Ishikawa (cell line): Measurements from ENCODE around the gene DHPS.

Source experiments
- CEBPB ChIP-seq: IDR thresholded peaks from 2 replicates; pipeline ENCODE4 v1.6.1; 2012
- CREB1 ChIP-seq: IDR thresholded peaks from 2 replicates; pipeline ENCODE4 v1.6.1; 2012; ENCODE audit warnings: low read depth
- EGR1 ChIP-seq: IDR thresholded peaks from 2 replicates; pipeline ENCODE4 v1.6.1; 2012
- EP300 ChIP-seq: IDR thresholded peaks from 2 replicates; pipeline ENCODE4 v1.6.1; 2012; ENCODE audit warnings: borderline replicate concordance
- FOXM1 ChIP-seq: IDR thresholded peaks from 2 replicates; pipeline ENCODE4 v1.6.1; 2012; ENCODE audit warnings: low read depth, borderline replicate concordance
- MAX ChIP-seq: IDR thresholded peaks from 2 replicates; pipeline ENCODE4 v1.6.1; 2012
- TAF1 ChIP-seq: IDR thresholded peaks from 2 replicates; pipeline ENCODE4 v1.6.1; 2012; ENCODE audit warnings: low read depth, mild to moderate bottlenecking
- TEAD4 ChIP-seq: IDR thresholded peaks from 2 replicates; pipeline ENCODE4 v1.6.1; 2012
- YY1 ChIP-seq: IDR thresholded peaks from 2 replicates; pipeline ENCODE4 v1.6.1; 2012; ENCODE audit warnings: low read depth
- TF ChIP-seq, protein P1 (sequence below): IDR thresholded peaks from 2 replicates; pipeline ENCODE4 v1.6.1; 2012; ENCODE audit warnings: low read depth, mild to moderate bottlenecking

- TF ChIP-seq FOXM1 (no peak), TEAD4 (no peak), YY1 (no peak), CREB1 (no peak), EGR1 (no peak), MAX (no peak), EP300 (no peak), CEBPB (no peak), TAF1 (no peak)
- TF ChIP-seq, protein P1, sequence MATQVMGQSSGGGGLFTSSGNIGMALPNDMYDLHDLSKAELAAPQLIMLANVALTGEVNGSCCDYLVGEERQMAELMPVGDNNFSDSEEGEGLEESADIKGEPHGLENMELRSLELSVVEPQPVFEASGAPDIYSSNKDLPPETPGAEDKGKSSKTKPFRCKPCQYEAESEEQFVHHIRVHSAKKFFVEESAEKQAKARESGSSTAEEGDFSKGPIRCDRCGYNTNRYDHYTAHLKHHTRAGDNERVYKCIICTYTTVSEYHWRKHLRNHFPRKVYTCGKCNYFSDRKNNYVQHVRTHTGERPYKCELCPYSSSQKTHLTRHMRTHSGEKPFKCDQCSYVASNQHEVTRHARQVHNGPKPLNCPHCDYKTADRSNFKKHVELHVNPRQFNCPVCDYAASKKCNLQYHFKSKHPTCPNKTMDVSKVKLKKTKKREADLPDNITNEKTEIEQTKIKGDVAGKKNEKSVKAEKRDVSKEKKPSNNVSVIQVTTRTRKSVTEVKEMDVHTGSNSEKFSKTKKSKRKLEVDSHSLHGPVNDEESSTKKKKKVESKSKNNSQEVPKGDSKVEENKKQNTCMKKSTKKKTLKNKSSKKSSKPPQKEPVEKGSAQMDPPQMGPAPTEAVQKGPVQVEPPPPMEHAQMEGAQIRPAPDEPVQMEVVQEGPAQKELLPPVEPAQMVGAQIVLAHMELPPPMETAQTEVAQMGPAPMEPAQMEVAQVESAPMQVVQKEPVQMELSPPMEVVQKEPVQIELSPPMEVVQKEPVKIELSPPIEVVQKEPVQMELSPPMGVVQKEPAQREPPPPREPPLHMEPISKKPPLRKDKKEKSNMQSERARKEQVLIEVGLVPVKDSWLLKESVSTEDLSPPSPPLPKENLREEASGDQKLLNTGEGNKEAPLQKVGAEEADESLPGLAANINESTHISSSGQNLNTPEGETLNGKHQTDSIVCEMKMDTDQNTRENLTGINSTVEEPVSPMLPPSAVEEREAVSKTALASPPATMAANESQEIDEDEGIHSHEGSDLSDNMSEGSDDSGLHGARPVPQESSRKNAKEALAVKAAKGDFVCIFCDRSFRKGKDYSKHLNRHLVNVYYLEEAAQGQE = no peak
These were observed 34.6 kb downstream of the DHPS start for GRCh38 chr19:12647047-12647446.
